ENCODE measurements around the gene MEGF9.
A peak's percentile ranks its signal among the peaks of the same experiment; 100 is the strongest.
"Not testable (repeated sequence)": the region's sequence is repeated elsewhere in the genome, so short reads cannot be mapped to it uniquely, and the experiment has no call there.

The MEGF9 gene

DNA sequence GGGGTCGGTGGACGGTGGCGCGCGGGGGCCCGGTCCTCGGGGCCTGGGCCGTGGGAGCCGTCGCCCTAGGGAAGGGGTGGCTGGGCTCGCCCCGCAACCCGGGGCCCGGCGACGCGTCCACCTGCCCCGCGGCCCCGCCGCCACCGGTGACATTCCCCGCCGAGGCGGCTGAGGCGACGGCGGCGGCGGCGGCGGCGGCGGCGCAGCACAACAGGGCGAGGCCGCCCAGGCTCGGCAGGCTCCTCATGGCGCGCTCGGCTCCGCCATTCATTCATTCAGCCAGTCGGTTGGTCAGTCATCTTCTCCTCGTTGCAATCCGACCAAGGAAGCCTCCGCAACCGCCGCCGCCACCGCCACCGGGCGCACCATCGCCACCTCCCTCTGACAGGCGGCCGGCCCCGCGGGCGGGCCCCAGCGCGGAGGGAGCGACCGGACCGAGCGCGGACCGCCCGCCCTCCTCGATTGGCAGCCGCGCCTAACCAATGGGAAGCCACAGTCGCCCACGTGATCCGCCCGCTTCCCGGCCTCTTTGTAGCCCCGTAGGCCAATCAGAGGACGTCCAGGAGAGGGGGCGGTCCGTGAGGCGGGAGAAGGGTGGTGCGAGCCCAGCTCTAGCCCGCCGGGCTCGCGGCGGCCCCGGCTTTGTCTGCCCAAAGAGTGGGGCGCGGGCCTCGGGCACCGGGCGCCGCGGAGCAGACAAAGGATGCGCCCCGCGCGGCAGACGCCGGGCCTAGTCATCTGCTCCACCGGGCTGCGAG is at the start of gene MEGF9:
Gene MEGF9, minus strand, starts transcription at position 383 of the 758 bp plus-strand sequence. Its CDS starts 112 bp downstream, at position 271.
- DNase-seq = peak; percentile 95

DNA sequence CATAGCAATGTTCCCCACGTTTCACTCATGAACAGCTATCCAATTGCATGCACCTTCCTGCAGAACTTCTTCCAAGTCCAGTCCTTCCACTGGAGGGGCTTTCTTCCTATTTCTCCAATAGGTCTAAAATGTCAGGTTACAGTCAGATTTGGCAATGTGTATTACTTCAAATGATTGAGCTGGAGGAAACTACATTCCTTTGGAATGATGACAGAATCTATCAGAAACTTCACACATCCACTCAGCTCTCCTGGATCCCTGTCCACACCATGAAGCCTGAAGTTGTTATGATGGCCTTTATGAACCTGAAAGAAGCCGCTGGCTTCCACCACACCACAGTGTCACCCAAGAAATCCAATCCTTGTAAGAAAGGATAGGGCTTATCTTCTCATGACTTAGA is 46.7 kb upstream of the MEGF9 start:
- DNase-seq = no peak

DNA sequence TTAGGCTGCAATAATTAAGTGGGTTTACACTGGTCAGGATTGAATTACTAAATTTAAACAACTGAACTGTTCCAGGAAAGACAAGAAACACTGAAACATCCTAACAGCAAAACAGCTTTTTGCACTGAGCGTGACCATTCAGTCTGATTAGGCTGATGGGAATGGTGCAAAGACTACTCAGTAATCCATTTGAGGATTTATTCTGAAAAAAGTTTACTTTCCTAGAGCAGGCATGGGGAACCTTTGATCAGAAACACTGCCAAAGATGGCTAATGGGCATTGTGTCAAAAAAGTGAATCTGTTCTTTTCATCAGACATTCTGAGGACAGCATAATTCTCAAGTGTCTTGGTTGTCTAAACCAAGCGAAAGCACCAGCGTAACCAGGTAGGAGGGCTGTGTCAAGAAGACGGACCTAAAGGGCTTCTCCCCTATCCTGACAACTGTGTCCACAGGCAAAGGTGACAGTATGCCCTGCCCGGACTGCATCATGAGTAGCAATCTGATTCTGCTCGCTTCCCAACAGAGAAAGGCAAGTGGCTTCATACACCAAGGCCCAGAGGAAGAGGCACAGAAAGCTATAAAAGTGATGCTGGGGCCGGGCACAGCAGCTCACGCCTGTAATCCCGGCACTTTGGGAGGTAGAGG is 45.6 kb upstream of the MEGF9 start:
- DNase-seq = no peak

DNA sequence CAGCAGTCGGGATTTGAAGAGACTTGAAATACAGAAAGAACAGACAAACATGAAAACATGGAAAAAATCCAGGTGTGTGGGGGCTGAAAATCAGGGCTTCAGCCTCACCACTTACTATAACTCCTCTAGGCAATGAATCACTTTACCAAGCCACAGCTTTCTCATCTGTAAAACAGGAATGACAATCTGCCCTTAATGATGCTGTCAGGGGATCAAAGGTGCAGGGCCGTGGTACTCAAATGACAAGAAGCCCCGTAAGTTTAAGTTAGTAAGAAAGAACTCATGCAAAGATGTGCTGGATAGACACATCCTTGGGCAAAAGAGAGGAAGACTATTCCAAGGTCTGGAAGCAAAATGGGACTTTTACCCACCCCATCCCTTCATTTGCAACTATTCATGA is 44.3 kb upstream of the MEGF9 start:
- DNase-seq = no peak

DNA sequence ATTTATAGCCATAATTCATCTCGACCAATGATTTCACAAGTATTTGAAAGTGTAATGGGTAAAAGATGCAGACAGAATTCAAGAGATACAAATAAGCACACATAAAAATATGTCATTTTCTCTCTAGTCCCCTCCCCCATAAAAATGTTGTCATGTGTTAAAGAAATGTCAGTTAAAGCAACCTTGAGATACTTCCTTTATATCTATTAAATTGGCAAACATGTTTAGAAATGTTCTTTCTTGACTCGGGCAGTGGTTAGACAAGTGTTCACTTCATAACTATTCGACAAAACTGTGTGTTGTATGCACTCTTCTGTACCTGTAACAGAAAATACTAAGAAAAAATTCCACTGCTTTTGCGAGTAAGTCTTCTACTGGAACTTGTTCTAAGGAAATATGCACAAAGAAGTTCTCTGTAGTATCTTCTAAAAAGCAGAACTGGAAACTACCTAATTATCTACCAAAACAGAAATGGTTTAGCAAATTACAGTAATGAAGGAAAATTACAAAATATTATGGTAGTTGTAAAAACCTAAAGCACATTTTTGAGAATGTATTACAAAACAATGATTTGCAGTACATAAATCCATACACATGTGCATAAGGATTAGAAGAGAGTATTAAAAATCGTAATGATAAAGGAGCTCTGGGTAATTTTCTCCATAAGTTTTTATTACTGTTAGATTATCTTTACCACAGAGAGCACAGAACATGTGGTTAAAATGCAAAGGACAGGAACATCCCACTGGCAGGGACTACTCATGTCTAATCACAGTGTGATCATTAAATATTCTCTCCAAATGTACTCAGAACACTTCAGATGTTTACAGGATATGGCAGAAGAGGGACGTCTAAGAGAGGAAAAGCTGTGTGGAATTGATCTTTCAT is 43.0 kb upstream of the MEGF9 start:
- no peak for DNase-seq

DNA sequence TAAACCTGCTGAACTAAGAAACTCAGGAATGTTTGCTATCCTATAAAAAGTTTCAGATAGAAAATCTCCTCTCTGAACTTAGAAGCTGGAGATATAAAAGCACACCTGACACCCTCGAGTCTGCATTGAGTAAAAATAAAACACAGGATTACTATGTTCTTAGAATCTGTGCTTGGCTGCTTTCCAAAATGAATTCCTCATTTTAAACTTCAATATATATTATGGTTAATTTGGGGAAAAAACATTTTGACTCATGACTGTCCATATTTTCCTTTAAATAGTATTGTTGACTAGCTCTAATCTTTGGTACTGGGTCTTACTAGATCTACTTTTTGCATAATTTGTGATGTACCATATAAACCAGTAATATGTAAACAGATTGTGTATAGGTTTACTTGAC is 42.3 kb upstream of the MEGF9 start:
- DNase-seq = no peak

DNA sequence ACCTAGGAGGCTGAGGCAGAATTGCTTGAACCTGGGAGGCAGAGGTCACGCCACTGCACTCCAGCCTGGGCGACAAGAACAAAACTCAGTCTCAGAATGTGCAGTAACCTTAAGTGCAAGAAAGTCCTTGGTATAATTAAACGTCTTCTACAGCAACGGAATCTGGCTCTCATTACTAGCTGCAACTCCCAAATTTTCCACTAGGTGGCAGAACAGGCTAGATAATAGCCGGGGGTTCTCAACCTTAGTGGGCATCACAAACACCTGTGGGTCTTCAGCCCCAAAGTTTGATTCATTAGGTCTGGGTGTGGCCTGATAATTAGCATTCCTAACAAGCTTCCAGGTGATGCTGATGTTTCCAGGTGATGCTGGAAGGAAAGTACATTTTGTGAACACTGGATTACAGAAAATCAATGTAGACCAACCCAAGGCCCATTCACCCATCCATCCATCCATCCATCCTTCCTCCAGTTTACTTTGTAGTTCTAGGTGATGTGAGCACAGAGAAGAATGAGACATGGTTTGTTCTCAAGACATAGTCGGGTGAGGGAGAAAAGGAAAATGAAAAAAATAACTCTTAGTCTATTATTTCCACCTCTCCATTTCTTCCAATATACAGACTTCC is 41.7 kb upstream of the MEGF9 start:
- DNase-seq = peak; percentile 57

DNA sequence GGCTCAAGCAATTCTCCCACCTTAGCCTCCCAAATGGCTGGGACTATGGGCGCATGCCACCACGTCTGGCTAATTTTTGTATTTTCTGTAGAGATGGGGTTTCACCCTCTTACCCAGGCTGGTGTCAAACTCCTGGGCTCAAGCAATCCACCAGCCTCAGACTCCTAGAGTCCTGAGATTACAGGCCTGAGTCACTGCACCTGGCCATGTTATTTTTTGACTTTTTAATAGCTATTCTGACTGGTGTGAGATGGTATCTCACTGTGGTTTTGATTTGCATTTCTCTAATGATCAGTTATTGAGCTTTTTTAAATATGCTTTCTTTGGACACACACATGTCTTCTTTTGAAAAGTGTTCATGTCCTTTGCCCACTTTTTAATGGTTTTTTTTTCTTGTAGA is 40.8 kb upstream of the MEGF9 start:
- no peak for DNase-seq

DNA sequence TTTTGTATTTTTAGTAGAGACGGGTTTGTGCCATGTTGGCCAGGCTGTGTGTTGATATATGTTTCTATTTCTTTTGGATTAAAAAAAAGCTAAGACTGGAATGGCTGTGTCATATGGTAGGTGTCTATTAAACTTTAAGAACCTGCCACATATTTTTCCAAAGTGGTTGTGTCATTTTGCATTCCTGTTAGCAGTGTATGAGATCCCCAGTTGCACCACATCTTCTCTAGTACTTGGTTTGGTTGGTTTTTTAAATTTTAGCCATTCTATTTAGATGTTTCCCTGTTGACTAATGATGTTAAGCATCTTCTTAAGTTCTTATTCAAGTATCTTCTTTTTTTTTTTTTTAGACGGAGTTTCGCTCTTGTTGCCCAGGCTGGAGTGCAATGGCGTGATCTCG is 36.2 kb upstream of the MEGF9 start:
- no peak for DNase-seq

DNA sequence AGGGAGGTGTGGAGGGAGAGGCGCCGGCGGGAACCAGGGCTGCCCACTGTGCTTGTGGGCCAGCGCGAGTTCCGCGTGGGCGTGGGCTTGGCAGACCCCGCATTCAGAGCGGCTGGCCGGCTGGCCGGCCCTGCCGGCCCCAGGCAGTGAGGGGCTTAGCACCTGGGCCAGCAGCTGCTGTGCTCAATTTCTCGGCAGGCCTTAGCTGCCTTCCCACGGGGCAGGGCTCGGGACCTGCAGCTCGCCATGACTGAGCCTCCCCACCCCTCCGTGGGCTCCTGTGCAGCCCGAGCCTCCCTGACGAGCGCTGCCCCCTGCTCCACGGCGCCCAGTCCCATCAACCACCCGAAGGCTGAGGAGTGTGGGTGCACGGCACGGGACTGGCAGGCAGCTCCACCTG is 32.1 kb upstream of the MEGF9 start:
- not testable (repeated sequence) for DNase-seq

DNA sequence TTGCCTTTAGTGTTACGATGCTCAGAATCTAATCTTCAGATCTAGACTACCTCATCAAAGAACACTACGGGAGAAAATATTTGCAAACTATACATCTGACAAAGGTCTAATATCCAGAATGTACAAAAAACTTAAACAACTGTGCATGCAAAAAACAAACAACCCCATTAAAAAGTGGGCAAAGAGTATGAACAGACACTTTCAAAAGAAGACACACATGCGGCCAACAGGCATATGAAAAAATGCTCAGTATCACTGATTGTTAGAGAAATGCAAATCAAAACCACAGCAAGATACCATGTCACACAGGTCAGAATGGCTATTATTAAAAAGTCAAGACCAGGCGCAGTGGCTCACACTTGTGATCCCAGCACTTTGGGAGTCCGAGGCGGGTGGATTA is 31.0 kb upstream of the MEGF9 start:
- no peak for DNase-seq

DNA sequence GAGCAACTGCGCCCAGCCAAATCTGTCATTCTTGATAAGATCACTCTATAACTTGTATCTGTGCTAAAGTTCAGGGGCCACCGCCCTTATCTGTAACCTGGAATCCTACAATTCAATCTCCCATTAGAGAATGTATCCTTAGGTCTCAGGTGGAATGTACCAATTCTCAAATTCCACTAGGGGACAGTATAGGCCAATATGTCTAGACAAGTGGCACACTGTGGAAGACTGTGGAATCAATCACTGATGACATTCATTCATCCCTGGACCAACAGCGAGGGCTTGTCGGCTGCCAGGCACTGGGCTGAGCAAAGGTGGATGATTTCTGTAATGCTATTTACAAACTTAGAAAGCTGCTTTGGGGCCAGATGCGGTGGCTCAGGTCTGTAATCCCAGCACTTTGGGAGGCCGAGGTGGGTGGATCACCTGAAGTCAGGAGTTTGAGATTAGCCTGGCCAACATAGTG is 28.7 kb upstream of the MEGF9 start:
- peak; percentile 17 for DNase-seq

DNA sequence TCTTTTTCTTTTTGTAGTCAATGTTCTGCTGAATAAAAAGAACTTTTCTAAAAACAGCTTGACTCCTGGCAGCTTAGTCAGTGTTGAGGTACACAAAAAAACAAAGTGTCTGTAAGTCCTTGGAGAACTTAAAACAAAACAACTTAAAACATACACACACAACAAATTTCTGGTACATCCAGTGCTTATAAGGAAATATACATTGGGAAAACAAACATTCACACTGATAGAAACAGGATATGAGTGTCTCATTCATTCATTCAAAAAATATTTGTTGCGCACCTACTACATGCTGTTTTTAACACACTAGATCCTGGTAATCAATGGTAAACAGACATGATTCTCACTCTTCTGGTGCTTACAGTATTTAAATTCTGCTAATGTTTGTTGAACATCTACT is 27.4 kb upstream of the MEGF9 start:
- no peak for DNase-seq

DNA sequence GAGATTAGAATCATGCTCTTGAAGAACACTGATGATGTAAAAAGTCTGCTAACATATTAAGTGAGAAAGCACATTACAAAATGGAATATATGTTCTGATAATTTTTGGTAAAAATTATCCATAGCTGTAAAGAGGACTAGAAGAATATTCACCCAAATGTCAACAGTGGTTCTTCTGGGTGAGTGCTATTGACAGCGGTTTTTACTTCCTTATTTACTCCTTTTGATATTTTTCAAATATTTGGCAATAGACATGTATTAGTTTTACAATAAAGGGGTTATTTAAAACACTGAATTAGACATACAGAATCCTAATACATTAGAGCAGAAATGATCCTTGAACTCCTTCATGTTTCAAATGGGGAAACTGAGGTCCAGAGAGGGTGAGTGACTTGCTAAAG is 26.9 kb upstream of the MEGF9 start:
- no peak for DNase-seq

DNA sequence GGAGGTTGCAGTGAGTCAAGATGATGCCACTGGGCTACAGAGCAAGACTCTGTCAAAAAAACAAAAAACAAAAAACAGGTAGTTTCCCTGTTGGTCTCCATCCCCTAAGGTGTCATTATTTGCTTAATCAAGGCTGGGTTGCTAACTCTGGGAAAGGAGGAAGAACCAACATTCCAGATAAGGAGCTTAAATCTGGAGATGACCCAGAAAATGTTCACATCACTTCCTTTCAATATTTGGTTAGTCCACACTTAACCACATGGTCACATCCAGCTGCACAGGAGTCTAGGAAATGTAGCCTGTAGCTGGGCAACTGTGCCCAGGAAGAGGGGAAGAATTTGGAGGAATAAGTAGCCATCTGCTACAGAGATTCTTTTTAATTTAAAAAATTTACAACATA is 25.9 kb upstream of the MEGF9 start:
- no peak for DNase-seq

DNA sequence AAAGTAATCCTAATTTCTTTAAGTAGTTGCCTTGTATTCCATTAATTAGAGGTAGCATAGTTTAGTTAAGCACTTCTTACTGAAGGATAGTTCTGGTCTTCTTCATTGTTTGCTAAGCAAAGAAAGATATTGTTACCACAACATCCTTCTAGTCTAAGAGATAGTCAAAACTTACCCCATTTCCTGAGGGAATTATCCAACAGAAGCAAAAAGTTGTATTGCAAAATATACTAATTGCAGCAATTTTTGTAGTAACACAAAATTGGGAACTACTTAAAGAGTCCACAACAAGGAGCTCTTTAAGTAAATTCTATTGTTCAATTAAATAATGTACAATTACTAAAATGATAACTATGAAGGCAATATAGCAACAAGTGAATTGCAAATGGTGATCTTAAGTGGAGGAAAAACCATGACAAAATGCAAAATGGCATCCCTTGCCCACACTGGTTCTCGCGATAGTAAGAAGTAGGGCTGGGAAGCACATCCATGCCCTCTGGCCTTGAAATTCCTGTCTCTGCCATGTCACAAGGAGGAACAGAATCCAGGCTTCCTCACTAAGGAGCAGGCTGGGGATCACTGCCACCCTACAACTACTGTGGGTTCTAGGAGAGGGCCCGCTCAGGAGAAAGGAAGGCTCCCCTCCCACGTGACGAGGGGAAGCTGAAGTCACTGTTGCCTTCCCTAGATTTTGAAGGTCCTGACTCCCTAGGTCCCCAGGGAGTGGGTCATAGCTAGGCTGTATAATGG is 23.3 kb upstream of the MEGF9 start:
- DNase-seq = no peak

DNA sequence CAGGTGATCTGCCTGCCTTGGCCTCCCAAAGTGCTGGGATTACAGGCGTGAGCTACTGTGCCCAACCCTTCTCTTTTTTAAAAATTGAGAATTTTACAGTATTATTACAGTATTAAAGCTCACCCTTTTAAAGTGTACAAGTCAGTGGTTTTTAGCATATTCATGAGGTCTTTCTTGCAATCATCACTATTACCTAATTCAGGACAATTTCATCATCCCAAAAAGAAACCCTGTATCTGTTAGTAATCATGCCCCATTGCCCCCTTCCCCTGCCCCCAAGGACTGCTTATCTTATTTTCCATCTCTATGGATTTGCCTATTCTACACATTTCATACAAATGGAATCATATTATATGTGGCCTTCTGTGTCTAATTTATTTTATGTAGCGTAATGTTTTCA is 22.6 kb upstream of the MEGF9 start:
- DNase-seq = no peak

DNA sequence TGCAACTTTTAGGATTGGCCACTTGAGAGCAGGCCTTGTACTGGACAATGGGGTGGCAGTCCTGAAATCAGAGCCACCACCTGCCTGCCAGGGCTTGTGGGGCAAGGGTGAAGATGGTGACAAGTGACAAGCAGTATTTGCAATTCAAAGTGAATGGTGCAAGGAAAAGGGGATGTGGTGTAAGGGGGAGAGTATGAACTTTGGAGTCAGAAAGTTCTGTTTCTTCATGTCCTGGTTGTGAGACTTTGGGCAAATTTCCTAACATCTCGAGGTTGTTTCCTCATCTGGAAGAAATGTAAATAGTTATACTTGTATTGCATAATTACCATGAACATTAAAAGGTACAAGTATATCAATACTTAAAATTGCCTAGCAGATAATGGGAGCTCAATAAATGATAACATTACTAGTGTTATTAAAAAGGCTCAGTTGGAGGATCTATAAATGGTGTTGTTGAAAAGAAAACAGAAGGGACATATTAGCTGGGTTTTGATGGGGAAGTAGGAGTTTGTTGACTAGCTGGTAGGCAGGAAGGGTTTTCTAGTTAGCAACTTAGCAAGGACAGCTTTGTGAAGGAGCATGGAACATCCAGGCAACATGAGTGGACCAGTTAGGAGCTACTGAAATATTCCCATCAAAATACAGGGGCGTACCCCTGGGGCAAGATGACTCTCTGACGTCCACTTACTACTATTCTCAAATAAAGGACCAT is 21.3 kb upstream of the MEGF9 start:
- DNase-seq = no peak

DNA sequence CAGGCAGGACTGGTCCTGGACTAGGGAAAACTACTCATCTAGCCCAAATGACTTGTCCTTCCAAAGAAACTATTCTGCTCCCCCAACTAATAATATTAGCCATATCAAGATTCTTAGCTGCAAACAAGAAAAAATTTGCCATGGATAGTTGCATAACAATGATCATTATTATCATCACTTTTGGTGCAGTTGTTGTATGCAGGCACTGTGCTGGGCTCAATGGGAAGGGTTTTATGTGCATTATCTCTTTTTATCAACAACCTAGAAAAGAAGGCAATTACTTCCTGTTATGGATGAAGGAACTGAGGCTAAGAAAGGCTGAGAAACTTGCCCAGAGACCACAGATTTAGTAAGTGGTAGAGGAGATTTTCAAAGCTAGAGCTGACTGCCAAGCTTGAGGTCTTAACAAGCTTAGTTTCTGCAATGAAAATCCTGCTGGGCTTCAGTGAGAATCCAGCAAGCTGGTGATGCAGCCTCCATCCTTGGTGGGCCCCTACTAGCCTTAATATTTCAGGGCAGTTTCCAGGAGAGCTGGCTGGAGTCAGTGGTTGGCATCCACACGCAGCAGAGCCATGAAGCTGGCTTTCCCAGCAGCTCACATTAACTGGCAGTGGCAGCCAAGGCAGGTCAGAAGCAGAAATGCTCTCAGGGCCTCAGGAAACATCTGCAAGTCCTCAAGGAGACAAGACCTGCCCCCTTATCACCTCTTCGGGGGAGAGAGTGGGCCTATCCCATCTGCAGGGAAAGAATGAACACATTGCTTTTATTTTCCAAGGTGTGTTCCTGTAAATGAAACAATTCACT is 20.5 kb upstream of the MEGF9 start:
- no peak for DNase-seq

DNA sequence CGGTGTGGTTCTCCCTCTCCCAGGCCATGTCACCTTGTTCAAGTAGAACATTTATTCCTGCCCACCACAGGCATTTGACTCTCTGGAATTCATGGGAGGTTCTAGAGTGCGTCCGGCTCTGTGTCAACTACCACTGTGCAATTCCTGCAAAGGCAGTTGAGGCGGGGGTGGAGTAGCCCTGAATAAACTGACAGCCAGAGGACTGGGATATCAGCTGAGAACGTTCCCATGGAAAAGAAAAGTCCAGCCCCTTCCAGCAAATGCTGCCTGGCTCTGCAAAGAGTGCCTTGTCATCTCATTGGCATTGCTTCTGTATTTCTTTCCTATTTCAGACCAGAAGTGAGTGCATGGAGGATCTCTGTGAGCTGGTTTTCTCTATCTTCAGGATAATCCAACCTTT is 18.9 kb upstream of the MEGF9 start:
- no peak for DNase-seq

All from NCI-H2171 treated with DMSO at 0.1 percent for 48 hours (cell line).